ENCODE measurements around the gene RAB18. TPM values are rescaled to one million over a fixed set of nuclear protein-coding genes. Genes with fewer than 3 reads are reported as not detected.

The RAB18 gene
- total RNA-seq, 1 experiment from 2014 or later: 68.1 TPM

DNA sequence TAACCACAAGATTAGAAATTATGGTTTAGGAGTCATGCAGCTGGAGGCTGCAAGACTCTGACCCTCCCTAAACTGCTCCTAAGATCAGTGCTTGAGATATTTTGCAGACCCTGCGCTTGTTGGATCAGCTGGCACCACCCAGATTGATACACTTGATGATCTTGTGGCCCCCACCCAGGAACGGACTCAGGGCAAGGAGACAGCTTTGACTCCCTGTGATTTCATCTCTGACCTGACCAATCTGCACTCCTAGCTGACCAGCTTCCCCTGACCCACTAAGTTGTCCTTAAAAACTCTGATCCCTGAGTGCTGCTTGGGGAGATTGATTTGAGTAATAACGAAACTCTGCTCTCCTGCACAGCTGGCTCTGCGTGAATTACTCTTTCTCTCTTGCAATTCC, 8.0 kb upstream of the RAB18 start:
- POLR2A ChIA-PET: no interaction called here
- H3K9me2 ChIP-seq (ENCODE audit: insufficient read depth): no peaks in the 10 kb centered on the region
- no peaks in the 10 kb centered on the region for H3K79me2 ChIP-seq (ENCODE audit: insufficient read depth, low read length)
- H2AFZ ChIP-seq (ENCODE audit: low read depth, low read length, poor library complexity, severe bottlenecking): no peak overlapping the region
- DNase-seq (ENCODE audit: low read depth, low spot score): no peak
- H3K4me2 ChIP-seq (ENCODE audit: low read length): no peak overlapping the region
- H3K9ac ChIP-seq (ENCODE audit: low read length): no peak overlapping the region
- CTCF ChIA-PET: no interaction called here
- intact Hi-C loops (cut with micrococcal nuclease): no loop called here
- no peaks in the 10 kb centered on the region for H3K27me3 ChIP-seq (ENCODE audit: insufficient read depth, low read length)
- no peak for ATAC-seq
- no peaks in the 10 kb centered on the region for H3K4me1 ChIP-seq (ENCODE audit: control insufficient read depth in 1 of 2, insufficient read depth in 2 of 2, low read length in 2 of 2)
- BruUV-seq (replicated peaks): no TSS peak
- H3K36me3 ChIP-seq (ENCODE audit: control insufficient read depth in 1 of 2, insufficient read depth in 2 of 2, low read length in 2 of 2): no peaks in the 10 kb centered on the region
- RAD21 ChIA-PET (ENCODE audit: low non-redundant PET in 1 of 2, low total read pairs in 2 of 2, uncharacterized antibody in 2 of 2, unreplicated experiment in 2 of 2): no interaction called here
- TF ChIP-seq ELF1 (IDR thresholded peaks at IDR 0.05; ENCODE audit: borderline replicate concordance, low read depth) (no peak), ZBTB33 (IDR thresholded peaks at IDR 0.05; ENCODE audit: extremely low read depth, insufficient replicate concordance, low read length) (no peak), POLR2A (IDR thresholded peaks at IDR 0.05; ENCODE audit: borderline replicate concordance, extremely low read depth, insufficient read depth, insufficient read length) (no peak), EZH2phosphoT487 (IDR thresholded peaks at IDR 0.05; ENCODE audit: borderline replicate concordance) (no peak), ZFX (IDR thresholded peaks at IDR 0.05) (no peak), CTCF (IDR thresholded peaks at IDR 0.05 in 2 of 3, conservative IDR thresholded peaks at IDR 0.05 in 1 of 3; ENCODE audit: borderline replicate concordance in 1 of 3, insufficient read depth in 1 of 3, low read depth in 2 of 3, low read length in 2 of 3) (no peak), SIN3A (IDR thresholded peaks at IDR 0.05; ENCODE audit: low read depth) (no peak)
- TF ChIP-seq, protein P1, sequence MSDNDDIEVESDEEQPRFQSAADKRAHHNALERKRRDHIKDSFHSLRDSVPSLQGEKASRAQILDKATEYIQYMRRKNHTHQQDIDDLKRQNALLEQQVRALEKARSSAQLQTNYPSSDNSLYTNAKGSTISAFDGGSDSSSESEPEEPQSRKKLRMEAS (IDR thresholded peaks at IDR 0.05): no peak
- TF ChIP-seq, protein P2, sequence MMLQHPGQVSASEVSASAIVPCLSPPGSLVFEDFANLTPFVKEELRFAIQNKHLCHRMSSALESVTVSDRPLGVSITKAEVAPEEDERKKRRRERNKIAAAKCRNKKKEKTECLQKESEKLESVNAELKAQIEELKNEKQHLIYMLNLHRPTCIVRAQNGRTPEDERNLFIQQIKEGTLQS (IDR thresholded peaks at IDR 0.05): no peak
- H4K20me1 ChIP-seq (ENCODE audit: insufficient read depth): no peaks in the 10 kb centered on the region
- no peak overlapping the region for H3K27ac ChIP-seq (ENCODE audit: low read depth, low read length)
- peaks cover 0 to 2% of the 10 kb centered on the region in 2 experiments; a peak in 1 of 4 replicates for H3K9me3 ChIP-seq (ENCODE audit: control insufficient read depth in 1 of 2, insufficient read depth in 1 of 2, low read depth in 1 of 2, low read length in 2 of 2)
- H3K4me3 ChIP-seq (replicated peaks in 1 of 2; ENCODE audit: low read depth in 1 of 2, low read length in 2 of 2): no peak overlapping the region

All from HCT116 (cell line).